NCI-H1417 (cell line): ENCODE data around the gene C1QTNF5.

Source experiments
- DNase-seq, 3 experiments: peaks; one replicate each; lab custom pipeline; 2025; lab: John Stamatoyannopoulos, UW

C1QTNF5 gene

DNA sequence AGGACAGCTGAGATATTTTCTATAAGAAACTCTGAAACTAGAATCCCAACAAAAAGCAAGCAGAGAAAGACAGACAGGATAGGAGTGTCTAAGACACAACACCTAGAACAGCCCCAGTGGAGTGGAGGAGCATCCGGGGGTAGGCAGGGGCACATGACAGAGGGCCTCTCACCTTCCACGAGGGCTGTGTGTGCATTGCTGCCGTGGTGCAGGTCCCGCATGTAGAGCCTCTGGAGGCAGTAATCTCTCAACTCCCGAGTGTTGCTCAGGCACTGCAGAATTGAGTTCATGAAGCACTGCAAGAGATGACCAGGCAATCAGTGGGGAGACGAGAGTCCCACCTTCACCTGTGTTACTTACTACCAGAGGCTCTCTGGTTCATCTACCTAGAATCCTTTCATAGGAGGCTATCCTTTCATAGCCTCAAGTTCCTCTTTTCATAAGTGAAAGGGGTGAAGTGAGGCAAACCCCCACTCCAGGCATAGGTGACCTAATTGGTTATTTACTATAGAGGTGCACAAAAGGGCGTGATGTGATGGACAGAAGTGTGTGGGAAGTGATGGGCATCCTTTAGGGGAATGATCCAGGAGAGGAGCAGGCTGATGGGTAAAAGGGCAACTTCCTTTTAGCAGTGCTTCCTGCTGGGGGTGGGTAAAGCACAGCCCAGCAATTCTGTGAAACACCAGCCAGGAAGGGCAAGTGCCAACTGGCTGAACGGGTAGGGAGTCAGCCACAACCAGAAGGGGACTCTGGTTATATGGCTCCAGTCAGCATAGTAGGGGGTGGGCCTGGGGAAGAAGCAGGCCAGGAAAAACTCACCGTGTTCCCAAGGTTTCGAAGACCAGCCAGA lies 18.9 kb upstream of the C1QTNF5 start:
- no peak for DNase-seq

DNA sequence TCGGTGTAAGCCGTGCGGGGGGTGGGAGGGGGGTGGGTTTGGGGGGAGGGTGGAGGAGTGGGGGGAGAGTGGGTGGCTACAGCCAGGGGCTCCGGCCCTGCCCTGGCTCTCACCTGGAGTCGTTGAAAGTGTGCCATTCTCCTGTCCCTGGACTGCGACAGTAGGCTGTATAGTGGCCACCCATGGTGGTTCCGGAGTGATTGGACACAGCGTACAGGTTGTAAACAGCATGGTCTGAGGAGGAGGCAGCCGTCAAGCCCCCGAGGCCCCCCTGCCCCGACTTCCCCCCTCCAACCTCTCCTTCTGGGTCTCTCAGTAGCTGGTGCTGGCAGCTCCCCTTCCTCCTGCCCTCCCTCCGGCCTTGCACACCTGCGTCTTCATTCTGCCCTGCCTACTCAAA lies 16.4 kb upstream of the C1QTNF5 start:
- no peak for DNase-seq

DNA sequence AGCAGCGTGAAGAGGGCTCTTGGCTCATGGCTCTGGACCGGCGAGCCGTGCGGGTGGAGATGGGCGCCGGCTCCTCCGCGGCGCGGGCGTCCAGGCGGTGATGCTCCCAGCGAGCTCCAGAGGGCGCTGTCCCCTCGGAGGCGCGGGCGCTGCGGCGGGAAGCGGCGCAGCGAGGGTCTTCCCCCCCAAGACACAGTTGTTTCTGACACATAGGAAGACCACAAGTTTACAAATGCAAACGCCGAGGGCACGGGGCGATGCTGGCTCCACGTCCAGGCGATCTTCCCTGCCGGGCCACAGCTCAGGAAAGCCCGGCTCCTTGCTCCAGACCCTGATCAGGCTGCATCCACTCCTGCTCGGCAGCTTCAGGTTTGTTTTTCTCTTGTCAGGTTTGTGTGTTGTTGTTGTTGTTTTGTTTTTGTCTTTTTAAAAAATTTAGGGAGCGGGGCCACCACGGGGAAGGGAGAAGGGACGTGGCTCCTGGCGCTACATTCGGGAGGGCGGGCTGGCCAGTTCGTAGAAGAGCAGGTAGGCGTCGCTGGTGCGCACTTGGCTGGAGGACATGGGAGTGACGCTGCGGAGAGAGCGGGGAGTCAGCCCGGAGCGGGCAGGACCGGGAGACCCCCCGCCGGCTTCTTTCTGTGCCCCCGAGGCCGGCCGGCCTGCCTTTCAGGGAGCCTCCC lies 15.8 kb upstream of the C1QTNF5 start:
- no peak for DNase-seq

DNA sequence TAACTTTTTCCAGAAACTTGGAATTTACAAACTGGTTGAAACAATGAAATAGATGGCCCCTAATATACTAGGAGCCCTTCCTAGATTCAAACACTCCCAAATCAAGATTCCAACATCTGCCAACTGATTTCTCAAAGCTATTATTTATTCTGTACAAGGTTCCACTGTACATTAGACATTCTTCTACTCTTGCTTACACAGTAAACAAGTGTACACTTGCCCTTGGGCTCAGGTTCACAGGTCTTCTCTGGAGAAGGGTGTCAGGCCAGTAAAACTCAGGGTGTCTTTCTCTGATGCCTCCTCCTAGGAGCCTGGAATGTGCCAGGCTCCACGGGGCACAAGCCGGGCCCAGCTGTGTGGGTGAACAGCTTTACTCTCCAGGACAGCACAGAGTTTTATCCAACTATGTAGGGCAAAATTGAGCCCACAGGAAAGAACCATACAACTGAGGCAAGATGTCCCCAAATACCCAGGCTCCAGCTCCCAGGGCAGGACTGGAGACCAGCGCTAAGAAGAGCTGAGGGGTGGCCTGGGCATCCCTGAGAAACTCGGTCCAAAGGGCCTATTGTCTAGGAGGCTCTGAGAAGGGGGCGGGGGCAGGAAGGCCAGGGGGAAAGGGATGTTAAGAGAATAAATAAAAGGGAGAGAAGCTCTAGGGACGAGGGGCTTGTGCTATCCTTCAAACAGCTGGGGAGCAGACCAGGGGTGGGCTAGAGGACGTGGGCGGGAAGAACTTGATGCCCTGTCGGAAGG lies 14.6 kb upstream of the C1QTNF5 start:
- no peak for DNase-seq

DNA sequence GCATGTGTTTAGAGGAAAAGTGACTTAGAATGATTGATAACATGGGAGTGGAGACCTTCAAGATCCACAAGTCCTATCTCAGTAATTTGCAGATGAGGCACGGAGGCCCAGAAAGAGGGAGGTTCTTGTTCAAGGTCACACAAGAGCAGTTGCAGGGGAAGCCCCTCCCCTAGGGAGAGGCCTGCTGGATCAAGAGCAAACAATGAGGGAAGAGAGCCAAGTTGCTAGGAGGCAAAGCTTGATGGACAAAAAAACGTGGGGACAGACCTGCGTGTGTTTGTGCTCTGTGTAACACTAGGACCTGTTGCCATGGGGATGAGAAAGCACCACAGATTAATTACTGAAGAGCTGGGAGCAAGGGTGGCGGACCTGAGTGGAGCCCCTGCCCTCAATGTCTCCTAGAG lies 12.2 kb upstream of the C1QTNF5 start:
- peak; percentile 74 to 98 (median 89) for DNase-seq

DNA sequence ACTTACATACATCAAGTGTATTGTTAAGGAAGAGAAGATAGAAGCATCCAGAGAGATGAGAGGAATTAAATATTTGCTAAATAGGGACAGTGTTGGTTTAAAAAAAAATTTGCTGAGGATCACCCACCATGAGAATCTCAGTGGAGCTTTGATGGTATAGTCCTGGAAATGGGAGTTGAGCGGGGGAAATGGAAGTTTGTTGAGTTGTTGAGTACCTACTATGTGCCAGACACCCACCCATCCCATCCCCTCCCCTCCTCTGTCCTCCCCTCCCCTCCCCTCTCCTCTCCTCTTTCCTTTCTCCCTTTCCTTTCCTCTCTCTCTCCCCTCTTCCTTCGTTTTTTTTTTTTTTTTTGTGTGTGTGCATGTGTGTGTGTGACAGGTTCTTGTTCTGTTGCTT lies 10.5 kb upstream of the C1QTNF5 start:
- no peak for DNase-seq

DNA sequence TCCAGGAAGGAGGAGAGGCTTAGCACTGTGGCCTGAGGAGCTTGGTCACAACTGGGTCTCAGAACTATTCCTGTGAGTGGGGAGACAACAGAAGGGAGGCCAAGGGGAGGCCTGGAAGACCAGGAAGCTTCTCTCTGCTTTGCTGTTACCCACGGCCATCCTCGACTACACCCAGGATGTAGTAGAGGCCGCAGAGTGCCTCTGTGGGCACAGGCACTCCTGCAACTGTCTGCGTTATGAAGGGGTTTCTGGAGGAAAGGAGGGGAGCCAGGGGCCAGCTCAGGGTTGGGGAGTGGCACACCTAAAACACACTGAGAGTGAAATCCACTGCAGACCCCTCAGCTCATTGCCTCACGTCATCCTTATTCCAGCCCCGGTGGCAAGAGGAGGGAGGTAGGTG lies 9.6 kb upstream of the C1QTNF5 start:
- no peak for DNase-seq

DNA sequence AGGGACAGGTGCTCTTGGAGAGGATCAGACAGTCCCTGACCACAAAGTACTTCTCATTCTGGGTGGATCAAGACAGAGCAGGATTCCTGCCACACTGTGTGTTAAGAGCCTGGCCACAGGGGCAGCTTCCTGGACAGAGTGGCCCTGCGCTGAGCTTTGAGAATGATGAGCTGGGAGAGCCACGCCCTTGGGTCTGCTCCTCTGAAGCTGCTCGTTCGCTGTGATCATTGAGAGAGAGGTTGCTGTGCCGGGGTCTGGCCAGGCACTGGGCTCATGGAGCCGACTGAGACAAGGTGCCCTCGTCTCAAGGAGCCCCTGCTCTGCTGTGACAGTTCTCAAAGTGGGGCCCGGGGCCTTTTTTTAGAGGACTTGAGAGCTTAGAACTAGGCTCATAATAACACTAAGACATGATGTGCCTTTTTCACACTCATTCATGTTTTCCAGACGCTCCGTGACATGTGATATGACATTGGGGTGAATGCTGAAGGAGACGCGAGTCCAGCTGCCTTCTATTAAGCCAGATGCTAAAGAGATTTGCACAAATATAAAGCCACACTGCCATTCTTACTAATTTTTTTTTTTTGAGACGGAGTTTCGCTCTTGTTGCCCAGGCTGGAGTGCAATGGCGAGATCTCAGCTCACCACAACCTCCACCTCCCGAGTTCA lies 7.4 kb upstream of the C1QTNF5 start:
- DNase-seq: no peak

DNA sequence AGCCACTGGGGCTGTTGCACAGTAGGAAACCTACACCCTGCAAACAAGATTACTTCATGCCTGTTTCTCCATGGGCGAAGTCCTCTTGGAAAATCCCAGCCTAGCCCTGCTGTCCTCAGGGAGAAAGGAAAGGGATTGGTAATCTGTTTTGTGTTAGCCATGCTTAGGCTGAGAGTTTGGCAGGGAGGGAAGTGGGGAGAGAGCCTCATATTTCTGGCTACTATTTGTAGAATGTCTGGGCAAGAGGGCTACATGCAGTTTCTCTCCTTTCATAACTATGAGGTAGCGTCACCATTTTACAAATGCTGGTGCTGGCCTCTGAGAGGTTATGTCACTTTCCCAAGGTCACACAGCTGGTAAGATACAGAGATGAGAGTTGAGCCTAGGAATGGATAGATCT lies 6.6 kb upstream of the C1QTNF5 start:
- DNase-seq: no peak

DNA sequence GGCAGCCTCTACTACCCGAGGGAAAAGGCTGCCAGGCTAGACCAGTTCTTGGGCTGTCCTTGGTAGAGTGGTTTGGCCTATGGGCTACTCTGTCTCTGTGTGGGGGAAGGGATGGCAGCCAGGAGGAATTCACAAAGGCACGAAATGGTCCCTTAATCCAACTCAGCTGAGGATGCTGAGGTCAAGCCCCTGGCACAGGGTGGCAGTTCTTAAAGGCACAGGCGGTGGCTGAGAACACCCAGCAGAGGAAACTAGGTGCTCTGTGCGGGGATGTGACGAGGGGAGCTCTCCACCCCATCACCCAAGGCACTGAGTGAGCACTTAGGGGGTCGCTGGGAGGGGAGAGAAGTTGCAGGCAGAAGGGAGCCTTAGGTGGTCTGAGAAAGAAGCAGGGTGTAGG lies 5.9 kb upstream of the C1QTNF5 start, which contains the start of gene MFRP:
Gene MFRP (minus strand): TSS at position 101 of the 400 bp plus-strand sequence. CDS start 192 bp downstream, outside the sequence.
- no peak for DNase-seq

DNA sequence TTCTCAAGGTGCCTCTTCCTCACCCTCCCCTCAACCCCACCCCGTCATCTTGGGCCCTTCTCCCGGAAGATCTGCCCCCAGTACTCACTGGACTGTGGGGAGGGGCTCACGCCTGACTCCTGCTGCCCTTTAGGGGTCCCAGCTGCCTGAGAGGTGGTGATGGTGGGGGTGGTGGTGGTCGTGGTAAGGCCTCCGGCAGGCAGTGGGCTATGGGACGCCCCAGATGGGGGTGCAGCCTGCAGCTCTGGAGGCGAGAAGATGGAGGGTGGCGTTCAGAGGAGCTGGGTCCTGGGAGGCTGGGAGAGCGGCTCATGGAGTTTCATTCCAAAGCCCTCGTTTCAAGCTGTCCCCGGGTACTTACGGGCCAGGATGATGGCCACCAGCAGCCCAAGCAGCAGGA lies 5.0 kb upstream of the C1QTNF5 start:
- no peak for DNase-seq

DNA sequence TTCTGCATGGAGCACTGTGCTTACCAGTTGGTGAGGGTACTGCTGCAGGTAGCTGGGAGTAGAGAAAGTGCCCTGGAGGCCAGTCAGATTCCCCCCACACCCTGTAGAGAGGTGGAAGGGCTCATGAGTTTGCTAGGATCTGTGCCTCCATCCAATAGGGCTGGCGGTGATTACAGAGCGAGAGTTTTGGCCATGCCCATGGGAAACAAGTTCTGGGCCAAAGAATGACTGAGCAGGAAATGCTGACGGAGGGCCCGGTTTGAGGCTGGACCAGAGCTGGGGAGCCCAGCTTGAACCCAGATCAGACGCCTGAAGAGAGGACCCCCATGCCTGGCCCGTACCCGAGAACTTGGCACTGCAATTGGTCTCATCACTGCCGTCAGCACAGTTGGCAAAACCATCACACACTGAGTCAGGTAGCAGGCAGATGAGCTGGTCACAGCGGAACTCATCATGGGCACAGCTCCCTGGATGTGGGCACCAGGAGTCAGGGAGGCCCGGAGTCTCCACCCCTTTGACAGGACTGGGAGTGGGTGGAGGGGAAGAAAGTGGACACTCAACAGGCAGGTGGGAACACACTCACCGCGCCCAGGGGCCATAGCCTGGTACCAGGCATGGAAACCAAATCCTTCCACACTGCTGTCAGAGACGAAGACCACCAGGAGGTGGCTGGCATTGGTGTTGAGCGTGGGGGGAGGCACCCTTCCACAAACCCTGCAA lies 3.8 kb upstream of the C1QTNF5 start:
- DNase-seq: no peak

DNA sequence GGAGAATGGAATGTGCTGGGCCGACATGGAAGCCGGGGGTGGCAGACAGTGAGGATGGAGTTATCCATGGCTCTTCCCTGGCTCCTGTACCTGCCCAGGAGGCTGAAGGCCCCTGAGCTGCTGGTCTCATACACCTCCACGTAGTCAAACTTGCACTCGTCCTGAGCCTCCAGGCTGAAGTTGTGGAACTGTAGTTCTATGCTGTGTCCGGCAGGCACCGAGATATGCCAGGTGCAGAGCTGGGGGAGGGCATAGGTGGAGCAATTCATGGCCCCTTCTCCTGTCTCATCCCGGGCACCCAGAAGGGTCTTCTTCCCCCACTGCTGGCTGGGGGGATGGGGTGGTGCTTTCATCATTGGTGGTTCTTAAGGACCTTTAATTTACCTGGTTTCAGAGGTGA lies 3.0 kb upstream of the C1QTNF5 start:
- no peak for DNase-seq

DNA sequence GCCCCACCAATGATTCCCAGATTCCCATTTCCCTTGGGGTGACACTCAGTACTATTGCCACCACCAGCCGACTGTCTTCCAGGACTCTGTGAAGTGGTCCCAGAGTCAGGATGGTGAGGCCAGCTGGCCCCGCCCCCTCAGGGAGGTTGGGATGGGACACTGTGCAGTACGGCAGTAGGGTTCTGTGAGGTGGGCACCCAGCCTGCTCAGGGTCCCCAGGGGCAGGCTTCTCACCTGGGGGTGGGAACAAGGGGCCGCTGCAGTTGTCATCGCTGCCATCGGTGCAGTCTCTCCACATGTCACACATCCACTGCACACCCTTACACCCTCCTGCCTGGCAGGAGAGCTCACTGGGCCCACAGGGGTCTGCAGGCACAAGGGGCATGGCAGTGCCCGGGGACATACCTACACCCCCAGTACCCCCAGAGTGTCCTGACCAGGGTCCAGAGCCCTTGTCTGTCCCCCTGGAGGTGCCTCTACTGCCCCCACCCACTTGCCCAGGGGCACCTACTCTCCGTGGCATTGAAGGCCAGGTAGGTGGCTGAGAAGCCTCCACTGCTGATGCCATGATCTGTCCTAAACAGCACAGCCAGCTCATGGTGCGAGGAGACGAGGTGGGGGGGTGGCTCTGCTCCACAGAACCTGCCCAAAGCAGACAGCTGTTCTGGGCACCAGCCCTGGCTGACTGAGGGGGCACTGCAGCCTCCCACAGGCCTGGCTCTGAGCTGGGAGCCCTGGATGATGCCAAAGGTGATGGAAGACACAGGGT lies 1.9 kb upstream of the C1QTNF5 start:
- no peak for DNase-seq

DNA sequence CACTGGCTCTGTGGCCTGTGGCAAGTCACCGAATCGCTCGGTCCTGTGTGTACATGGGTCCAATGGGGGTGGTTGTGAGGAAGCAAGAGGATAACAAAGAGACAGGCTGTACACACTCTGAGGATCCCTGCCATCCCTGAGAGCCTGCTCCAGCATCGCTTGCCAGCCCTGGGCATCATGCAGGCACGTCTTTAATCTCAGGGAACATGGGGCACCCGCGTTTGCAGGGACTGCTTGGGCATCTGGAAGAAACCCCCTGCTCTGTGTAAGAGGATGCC lies 1.3 kb upstream of the C1QTNF5 start:
- no peak for DNase-seq

DNA sequence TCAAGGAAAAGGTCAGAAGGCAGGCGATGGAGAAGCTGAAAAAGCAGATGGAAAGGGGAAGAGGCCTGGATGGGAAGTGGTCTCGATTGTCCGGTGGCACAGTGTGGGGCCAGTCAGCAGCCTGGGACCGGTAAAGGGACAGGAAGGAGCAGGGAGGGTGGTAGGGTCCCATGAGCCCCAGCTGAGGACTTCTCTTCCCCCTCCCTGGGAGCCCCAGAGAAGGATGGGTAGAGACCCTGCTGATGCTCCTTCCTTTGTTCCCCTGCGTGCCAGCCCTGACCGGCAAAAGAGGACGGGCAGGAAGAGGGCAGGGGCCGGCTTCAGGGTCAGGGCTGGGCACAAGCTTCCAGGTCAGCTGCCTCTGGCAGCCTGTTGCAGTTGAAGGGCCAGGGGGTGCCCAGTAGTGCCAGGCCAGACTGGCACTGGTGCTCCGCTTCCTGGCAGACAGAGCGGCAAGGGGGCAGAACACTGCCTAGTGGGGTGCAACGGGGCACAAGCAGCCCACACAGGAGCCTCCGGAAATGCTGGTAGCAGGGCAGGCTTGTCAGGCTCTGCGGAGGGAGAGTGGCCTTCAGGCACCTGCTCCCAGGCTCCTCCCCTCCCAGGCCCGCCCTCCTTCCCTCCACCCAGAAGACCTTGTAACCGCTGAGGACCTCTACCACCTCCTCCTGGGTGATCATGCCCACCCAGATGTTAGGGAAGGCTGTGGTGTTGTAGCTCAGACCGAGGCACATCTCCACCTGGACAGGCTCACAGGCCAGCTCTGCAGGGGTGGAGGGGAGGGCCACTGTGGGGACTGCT lies 739 bp upstream of the C1QTNF5 start:
- DNase-seq: no peak

DNA sequence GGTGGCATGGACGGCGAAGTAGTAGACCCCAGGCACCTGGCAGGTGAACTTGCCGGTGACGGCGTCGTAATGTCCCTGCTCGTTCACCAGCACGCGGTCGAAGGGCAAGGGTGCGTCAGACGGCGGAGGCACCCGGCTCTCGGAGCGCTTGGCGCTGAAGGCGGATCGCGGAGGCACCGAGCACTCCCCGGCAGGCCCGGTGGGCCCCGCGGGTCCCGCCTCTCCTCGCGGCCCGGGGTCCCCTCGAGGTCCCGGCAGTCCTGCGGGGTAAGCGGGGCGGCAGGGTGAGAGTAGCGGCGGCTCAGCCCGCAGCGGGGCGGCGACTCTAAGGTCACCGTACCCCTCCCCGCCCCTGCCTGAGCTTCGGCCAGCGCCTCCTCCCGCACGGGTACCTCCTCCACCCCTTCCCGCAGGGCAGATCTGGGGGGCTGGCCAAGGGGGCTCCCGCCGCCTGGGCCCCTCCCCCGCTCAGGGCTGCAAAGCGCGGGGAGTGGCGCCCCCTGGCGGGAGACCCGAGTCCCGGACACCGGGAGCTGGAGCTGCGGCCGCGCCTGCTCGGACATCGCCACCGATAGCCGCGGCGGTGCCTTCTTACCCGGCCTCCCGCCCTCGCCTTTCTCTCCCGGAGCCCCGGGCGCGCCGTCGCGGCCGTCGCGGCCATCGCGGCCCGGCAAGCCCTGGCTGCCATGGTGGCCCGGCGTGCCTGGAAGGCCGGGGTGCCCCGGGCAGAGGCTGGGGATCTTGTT lies 921 bp downstream of the C1QTNF5 start:
- no peak for DNase-seq

DNA sequence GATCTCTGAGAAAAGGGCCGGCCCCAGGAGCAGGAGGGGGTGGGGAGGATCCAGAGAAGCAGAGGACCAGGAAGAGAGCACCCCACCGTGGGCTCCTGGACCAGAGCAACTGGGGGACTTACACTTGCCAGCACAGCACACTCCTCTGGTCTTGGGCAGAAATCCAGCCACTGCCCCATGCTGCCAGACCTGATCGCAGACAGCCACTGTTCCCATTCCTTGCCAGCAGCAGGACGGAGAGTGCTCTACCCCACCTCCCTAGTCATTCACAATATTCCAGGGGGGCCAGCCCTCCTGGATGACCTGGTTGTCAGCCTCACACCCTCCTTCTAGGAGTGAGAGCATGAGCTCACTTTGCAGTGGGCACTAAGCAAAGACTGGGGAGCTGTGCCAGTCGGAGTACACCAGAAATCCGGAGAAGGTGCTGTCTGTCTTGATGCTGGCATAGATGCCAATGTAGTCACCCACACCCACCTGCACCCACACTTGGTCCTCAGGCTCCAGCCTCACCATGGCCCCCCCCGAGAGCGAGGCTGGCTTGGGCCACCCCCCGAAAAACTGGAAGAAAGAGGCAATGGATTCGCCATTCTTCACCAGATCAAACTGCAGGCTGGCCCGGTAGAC lies 1.6 kb downstream of the C1QTNF5 start:
- DNase-seq: no peak

DNA sequence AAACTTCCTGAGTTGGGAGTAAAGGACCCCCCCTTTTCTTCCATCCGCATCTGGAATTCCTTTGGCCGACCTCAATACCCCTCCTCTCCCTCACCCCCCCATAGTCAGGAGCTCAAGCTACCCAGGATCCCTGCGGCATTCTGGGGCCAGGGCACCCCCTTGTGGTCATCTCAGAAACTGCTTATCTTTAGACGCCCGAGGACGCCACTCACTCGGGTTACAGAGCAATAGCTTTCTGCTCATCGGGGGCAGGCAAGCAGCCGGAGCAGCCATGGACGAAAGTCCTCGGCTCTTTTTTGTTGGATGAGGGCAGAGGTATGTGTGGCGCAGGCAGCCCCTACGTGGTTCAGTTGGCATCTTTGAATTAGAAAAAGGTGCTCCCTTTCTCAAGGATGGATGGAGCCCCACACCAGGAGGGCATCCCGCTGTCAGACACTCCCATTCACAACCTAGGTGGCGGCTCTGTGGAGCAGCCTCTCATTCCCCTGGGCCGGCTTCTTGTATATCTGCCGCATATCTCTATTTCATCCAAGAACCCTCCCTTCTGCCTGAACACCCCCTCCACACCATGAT lies 2.3 kb downstream of the C1QTNF5 start:
- peak; percentile 42 to 74 (median 63) for DNase-seq
